Measurements from ENCODE around the gene VPS37C.

The VPS37C gene

GRCh38 chr11:61152816-61153592 is 8.2 kb downstream of the VPS37C start:
- DNase-seq, result no peak

- no peak for DNase-seq
Observed at GRCh38 chr11:61151545-61152252, 9.5 kb downstream of the VPS37C start.

GRCh38 chr11:61150706-61151544 is 10.3 kb downstream of the VPS37C start:
- DNase-seq, result no peak

- no peak for DNase-seq
Observed at GRCh38 chr11:61149624-61150615, 11.3 kb downstream of the VPS37C start.

GRCh38 chr11:61147791-61148620 is 13.2 kb downstream of the VPS37C start:
- DNase-seq, result no peak

- no peak for DNase-seq
Observed at GRCh38 chr11:61147271-61147670, 14.0 kb downstream of the VPS37C start.

GRCh38 chr11:61146416-61146815 is 14.8 kb downstream of the VPS37C start:
- no peak for DNase-seq

- DNase-seq, result no peak
Observed at GRCh38 chr11:61145228-61146005, 15.8 kb downstream of the VPS37C start.

- no peak for DNase-seq
Observed at GRCh38 chr11:61144511-61145179, 16.6 kb downstream of the VPS37C start.

GRCh38 chr11:61142424-61142823 is 18.8 kb downstream of the VPS37C start:
- DNase-seq, result no peak

- no peak for DNase-seq
Observed at GRCh38 chr11:61141601-61142028, 19.6 kb downstream of the VPS37C start.

- DNase-seq, result no peak
Observed at GRCh38 chr11:61140416-61140815, 20.8 kb downstream of the VPS37C start.

- DNase-seq, result no peak
Observed at GRCh38 chr11:61139387-61139786, 21.8 kb downstream of the VPS37C start.

GRCh38 chr11:61138935-61139334 is 22.3 kb downstream of the VPS37C start:
- no peak for DNase-seq

- no peak for DNase-seq
Observed at GRCh38 chr11:61134801-61135257, 26.4 kb downstream of the VPS37C start.

- DNase-seq, result no peak
Observed at GRCh38 chr11:61133956-61134662, 27.1 kb downstream of the VPS37C start.

- no peak for DNase-seq
Observed at GRCh38 chr11:61133145-61133544, 28.1 kb downstream of the VPS37C start.

- no peak for DNase-seq
Observed at GRCh38 chr11:61132646-61133045, 28.6 kb downstream of the VPS37C start.

GRCh38 chr11:61131998-61132555 is 29.1 kb downstream of the VPS37C start:
- DNase-seq, result no peak
